ENCODE results near the gene CDRT4.
"Not testable (repeated sequence)": the region's sequence is repeated elsewhere in the genome, so short reads cannot be mapped to it uniquely, and the experiment has no call there.

Gene CDRT4

DNA sequence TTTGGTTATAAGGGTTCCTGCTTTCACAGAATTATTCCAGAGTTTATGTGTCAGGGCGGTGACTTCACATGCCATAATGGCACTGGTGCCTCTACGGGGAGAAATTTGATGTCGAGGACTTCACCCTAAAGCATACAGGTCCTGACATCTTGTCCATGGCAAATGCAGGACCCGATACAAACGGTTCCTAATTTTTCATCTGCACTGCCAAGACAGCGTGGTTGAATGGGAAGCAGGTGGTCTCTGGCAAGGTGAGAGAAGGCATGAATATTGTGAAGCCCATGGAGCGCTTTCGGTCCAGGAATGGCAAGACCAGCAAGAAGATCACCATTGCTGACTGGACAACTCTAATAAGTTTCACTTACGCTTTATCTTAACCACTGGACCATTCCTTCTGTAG, 39.6 kb upstream of the CDRT4 start:
- H4K5ac ChIP-seq (ENCODE audit: low read length): no peak overlapping the region
- no CpG with 5 or more reads among the region's 9 CpGs for WGBS (ENCODE audit: extremely low coverage, insufficient coverage, low lambda C conversion rate)
- H2BK15ac ChIP-seq (replicated peaks; ENCODE audit: low read depth): no peak overlapping the region
- no peak overlapping the region for H2AK5ac ChIP-seq (ENCODE audit: low read length)
- H3K4me1 ChIP-seq (ENCODE audit: control insufficient read depth, low read depth, low read length): peaks cover 3% of the 10 kb centered on the region
- H2BK5ac ChIP-seq (ENCODE audit: low read length): no peak overlapping the region
- H3K36me3 ChIP-seq (ENCODE audit: control insufficient read depth, insufficient read depth, low read length): no peaks in the 10 kb centered on the region
- H3K18ac ChIP-seq (ENCODE audit: low read length): no peak overlapping the region
- no peak overlapping the region for H3K4me2 ChIP-seq (ENCODE audit: low read length)
- no peaks in the 10 kb centered on the region for H3K79me2 ChIP-seq (ENCODE audit: control insufficient read depth, insufficient read depth, low read length)
- no peak overlapping the region for H4K8ac ChIP-seq (ENCODE audit: low read depth, low read length)
- no peak overlapping the region for H3K56ac ChIP-seq (ENCODE audit: low read length)
- no peak for DNase-seq
- no peaks in the 10 kb centered on the region for H3K27me3 ChIP-seq (ENCODE audit: insufficient read depth, low read length, poor library complexity)
- H3K4me3 ChIP-seq (ENCODE audit: low read length): no peak overlapping the region
- H3K23ac ChIP-seq (ENCODE audit: low read length): no peak overlapping the region
- H2BK120ac ChIP-seq (ENCODE audit: low read depth, low read length): no peak overlapping the region
- H3K4ac ChIP-seq (ENCODE audit: low read depth, low read length): no peak overlapping the region
- H3K27ac ChIP-seq (ENCODE audit: low read depth, low read length): no peak overlapping the region
- no peaks in the 10 kb centered on the region for H3K79me1 ChIP-seq (ENCODE audit: low read length)
- H3K9ac ChIP-seq (ENCODE audit: low read length): no peak overlapping the region

DNA sequence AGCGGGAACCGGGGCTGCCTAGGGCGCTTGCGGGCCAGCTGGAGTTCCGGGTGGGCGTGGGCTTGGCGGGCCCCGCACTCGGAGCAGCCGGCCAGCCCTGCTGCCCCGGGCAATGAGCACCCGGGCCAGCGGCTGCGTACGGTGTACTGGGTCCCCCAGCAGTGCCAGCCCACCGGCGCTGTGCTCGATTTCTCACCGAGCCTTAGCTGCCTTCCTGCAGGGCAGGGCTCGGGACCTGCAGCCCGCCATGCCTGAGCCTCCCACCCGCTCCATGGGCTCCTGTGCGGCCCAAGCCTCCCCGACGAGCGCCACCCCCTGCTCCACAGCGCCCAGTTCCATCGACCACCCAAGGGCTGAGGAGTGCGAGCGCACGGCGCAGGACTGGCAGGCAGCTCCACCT, 38.3 kb upstream of the CDRT4 start:
- not testable (repeated sequence) for H2BK5ac ChIP-seq (ENCODE audit: low read length); H4K8ac ChIP-seq (ENCODE audit: low read depth, low read length); H3K79me1 ChIP-seq (ENCODE audit: low read length); H4K5ac ChIP-seq (ENCODE audit: low read length); DNase-seq; H3K27ac ChIP-seq (ENCODE audit: low read depth, low read length); H3K4ac ChIP-seq (ENCODE audit: low read depth, low read length); H2BK120ac ChIP-seq (ENCODE audit: low read depth, low read length); H3K56ac ChIP-seq (ENCODE audit: low read length); H2BK15ac ChIP-seq (replicated peaks; ENCODE audit: low read depth); H3K27me3 ChIP-seq (ENCODE audit: insufficient read depth, low read length, poor library complexity); H3K4me3 ChIP-seq (ENCODE audit: low read length); H3K4me1 ChIP-seq (ENCODE audit: control insufficient read depth, low read depth, low read length); H3K23ac ChIP-seq (ENCODE audit: low read length); H2AK5ac ChIP-seq (ENCODE audit: low read length); H3K36me3 ChIP-seq (ENCODE audit: control insufficient read depth, insufficient read depth, low read length); H3K18ac ChIP-seq (ENCODE audit: low read length); H3K4me2 ChIP-seq (ENCODE audit: low read length); H3K79me2 ChIP-seq (ENCODE audit: control insufficient read depth, insufficient read depth, low read length); H3K9ac ChIP-seq (ENCODE audit: low read length)
- WGBS (ENCODE audit: extremely low coverage, insufficient coverage, low lambda C conversion rate): no CpG with 5 or more reads among the region's 32 CpGs

DNA sequence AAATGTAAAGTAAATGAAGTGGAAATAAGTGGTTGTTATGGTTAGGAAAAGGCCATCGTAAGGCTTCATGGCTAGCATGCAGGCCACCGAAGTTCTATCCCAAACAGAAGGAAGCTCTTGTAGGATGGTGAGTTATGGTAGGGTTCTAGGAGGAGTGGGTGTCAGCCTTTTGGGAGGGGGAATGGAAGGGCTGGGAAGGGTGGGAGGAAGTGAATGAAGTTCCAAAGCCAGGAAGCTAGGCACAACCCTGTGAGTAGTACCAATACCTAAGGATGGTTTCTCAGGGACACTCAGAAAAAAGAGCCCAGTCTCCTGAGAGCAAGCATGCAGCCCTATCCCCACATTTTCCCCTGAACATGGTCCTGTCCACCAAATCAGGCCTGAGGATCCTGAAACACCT, 36.3 kb upstream of the CDRT4 start:
- H3K27me3 ChIP-seq (ENCODE audit: insufficient read depth, low read length, poor library complexity): no peaks in the 10 kb centered on the region
- peaks cover 2% of the 10 kb centered on the region for H3K36me3 ChIP-seq (ENCODE audit: control insufficient read depth, insufficient read depth, low read length)
- no peak overlapping the region for H3K4me3 ChIP-seq (ENCODE audit: low read length)
- no peak overlapping the region for H3K4ac ChIP-seq (ENCODE audit: low read depth, low read length)
- no peak overlapping the region for H3K27ac ChIP-seq (ENCODE audit: low read depth, low read length)
- no peak overlapping the region for H3K9ac ChIP-seq (ENCODE audit: low read length)
- DNase-seq: no peak
- H4K8ac ChIP-seq (ENCODE audit: low read depth, low read length): no peak overlapping the region
- H2BK120ac ChIP-seq (ENCODE audit: low read depth, low read length): no peak overlapping the region
- no CpG with 5 or more reads among the region's 2 CpGs for WGBS (ENCODE audit: extremely low coverage, insufficient coverage, low lambda C conversion rate)
- no peak overlapping the region for H3K23ac ChIP-seq (ENCODE audit: low read length)
- H3K4me2 ChIP-seq (ENCODE audit: low read length): no peak overlapping the region
- no peak overlapping the region for H3K56ac ChIP-seq (ENCODE audit: low read length)
- H2AK5ac ChIP-seq (ENCODE audit: low read length): no peak overlapping the region
- H2BK15ac ChIP-seq (replicated peaks; ENCODE audit: low read depth): no peak overlapping the region
- no peak overlapping the region for H3K18ac ChIP-seq (ENCODE audit: low read length)
- H3K4me1 ChIP-seq (ENCODE audit: control insufficient read depth, low read depth, low read length): peaks cover 3% of the 10 kb centered on the region
- H4K5ac ChIP-seq (ENCODE audit: low read length): no peak overlapping the region
- no peaks in the 10 kb centered on the region for H3K79me1 ChIP-seq (ENCODE audit: low read length)
- H2BK5ac ChIP-seq (ENCODE audit: low read length): no peak overlapping the region
- H3K79me2 ChIP-seq (ENCODE audit: control insufficient read depth, insufficient read depth, low read length): no peaks in the 10 kb centered on the region

DNA sequence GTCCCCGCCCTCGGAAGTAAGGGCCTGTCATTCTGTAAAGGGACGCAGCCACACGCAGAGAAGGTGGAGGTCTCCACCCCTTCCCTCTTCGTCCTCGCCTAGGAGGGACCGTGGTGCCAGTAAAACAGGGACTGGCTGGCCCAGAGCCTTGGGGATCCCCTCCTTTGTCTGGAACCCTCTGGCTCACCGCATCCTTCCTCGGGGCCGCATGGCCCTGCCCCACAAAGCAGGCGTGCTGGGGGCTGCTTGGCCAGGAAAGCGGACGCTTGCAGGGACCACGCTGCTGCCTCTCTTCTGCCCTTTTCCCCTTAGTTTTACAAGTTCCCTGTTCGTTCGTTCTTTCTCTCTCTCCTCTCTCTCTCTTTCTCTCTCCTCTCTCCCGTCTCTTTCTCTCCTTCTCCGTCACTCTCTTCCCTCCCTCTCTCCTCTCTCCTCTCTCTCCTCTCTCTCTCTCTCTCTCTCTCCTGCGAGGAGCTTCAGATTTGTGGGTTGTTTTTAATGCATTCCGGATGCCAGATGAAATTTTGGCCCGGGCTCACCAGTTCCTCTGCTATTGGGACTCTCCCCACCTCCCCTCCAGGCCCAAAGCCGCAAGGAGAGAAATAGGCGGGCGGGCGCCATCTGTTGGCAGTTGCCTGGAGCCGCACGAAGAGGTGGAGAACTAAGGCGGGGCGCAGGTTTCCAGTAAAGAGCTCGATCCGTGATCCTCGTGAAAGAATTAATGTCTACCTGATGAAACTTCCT, 35.1 kb upstream of the CDRT4 start:
- Histone ChIP-seq H2BK5ac (ENCODE audit: low read length) (no peak overlapping the region), H3K79me1 (ENCODE audit: low read length) (no peaks in the 10 kb centered on the region), H3K9ac (ENCODE audit: low read length) (peak overlapping the region; percentile 65), H3K4me1 (ENCODE audit: control insufficient read depth, low read depth, low read length) (peaks cover 3% of the 10 kb centered on the region), H3K27ac (ENCODE audit: low read depth, low read length) (no peak overlapping the region), H3K56ac (ENCODE audit: low read length) (peak overlapping the region; percentile 80), H2BK120ac (ENCODE audit: low read depth, low read length) (no peak overlapping the region), H3K36me3 (ENCODE audit: control insufficient read depth, insufficient read depth, low read length) (peaks cover 2% of the 10 kb centered on the region), H3K79me2 (ENCODE audit: control insufficient read depth, insufficient read depth, low read length) (no peaks in the 10 kb centered on the region), H3K4ac (ENCODE audit: low read depth, low read length) (peak overlapping the region; percentile 7), H4K8ac (ENCODE audit: low read depth, low read length) (no peak overlapping the region), H2AK5ac (ENCODE audit: low read length) (no peak overlapping the region), H3K27me3 (ENCODE audit: insufficient read depth, low read length, poor library complexity) (no peaks in the 10 kb centered on the region), H3K23ac (ENCODE audit: low read length) (peak overlapping the region; percentile 89), H4K5ac (ENCODE audit: low read length) (no peak overlapping the region), H3K18ac (ENCODE audit: low read length) (peak overlapping the region; percentile 2), H2BK15ac (replicated peaks; ENCODE audit: low read depth) (no peak overlapping the region), H3K4me3 (ENCODE audit: low read length) (no peak overlapping the region), H3K4me2 (ENCODE audit: low read length) (no peak overlapping the region)
- peak; percentile 90 for DNase-seq
- WGBS (ENCODE audit: extremely low coverage, insufficient coverage, low lambda C conversion rate): 100% methylated on average over 2 of the region's 32 CpGs

DNA sequence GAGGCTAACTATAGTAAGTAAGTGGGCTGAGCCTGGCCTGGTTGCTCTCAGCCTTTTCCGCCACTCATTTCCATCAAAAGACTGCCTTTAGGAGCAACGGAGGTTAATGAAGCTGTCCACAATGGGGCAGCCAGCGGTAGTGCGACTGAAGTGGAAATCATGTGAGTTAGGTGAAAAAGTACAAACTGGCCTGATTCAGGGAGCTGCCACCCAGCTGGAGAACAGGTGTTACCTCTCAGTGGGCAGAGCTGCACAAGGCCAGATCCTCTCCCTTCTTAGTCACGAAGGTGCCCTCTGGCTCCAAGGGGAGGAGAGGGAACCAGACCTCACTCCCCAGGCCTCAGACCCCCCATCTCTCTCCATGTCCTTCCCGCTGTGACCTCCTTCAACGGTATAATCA, 34.4 kb upstream of the CDRT4 start:
- H3K4me1 ChIP-seq (ENCODE audit: control insufficient read depth, low read depth, low read length): peaks cover 3% of the 10 kb centered on the region
- H3K36me3 ChIP-seq (ENCODE audit: control insufficient read depth, insufficient read depth, low read length): peaks cover 2% of the 10 kb centered on the region
- H3K4me3 ChIP-seq (ENCODE audit: low read length): no peak overlapping the region
- H3K9ac ChIP-seq (ENCODE audit: low read length): no peak overlapping the region
- no peak overlapping the region for H4K8ac ChIP-seq (ENCODE audit: low read depth, low read length)
- no peak overlapping the region for H2BK120ac ChIP-seq (ENCODE audit: low read depth, low read length)
- H3K4ac ChIP-seq (ENCODE audit: low read depth, low read length): no peak overlapping the region
- no peaks in the 10 kb centered on the region for H3K79me2 ChIP-seq (ENCODE audit: control insufficient read depth, insufficient read depth, low read length)
- no peak overlapping the region for H3K27ac ChIP-seq (ENCODE audit: low read depth, low read length)
- no peak overlapping the region for H2BK15ac ChIP-seq (replicated peaks; ENCODE audit: low read depth)
- no peaks in the 10 kb centered on the region for H3K79me1 ChIP-seq (ENCODE audit: low read length)
- H4K5ac ChIP-seq (ENCODE audit: low read length): no peak overlapping the region
- no peak for DNase-seq
- no peak overlapping the region for H3K4me2 ChIP-seq (ENCODE audit: low read length)
- H2BK5ac ChIP-seq (ENCODE audit: low read length): no peak overlapping the region
- H3K18ac ChIP-seq (ENCODE audit: low read length): no peak overlapping the region
- no peak overlapping the region for H2AK5ac ChIP-seq (ENCODE audit: low read length)
- H3K27me3 ChIP-seq (ENCODE audit: insufficient read depth, low read length, poor library complexity): no peaks in the 10 kb centered on the region
- H3K56ac ChIP-seq (ENCODE audit: low read length): peak overlapping the region; percentile 22
- H3K23ac ChIP-seq (ENCODE audit: low read length): no peak overlapping the region
- WGBS (ENCODE audit: extremely low coverage, insufficient coverage, low lambda C conversion rate): no CpG with 5 or more reads among the region's 7 CpGs

DNA sequence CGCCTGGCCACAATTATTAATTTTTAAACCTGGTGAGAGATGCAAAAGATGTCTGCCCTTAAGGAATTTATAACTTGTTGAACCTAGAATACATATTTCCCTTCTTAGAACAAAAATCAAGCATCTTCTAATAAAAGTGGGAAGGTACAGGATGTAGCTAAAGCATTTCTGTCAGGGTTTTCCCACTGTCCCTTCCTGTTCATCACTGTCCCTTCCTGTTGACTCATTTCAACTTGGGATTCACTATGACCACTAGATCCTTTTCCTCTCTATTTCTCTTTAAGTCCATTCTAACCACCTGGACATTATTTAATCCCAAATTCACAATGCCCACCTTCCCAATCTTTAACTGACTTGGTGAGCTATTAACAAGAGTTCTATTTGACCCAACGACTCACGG, 33.9 kb upstream of the CDRT4 start:
- H3K56ac ChIP-seq (ENCODE audit: low read length): no peak overlapping the region
- H3K79me1 ChIP-seq (ENCODE audit: low read length): no peaks in the 10 kb centered on the region
- no peak overlapping the region for H3K23ac ChIP-seq (ENCODE audit: low read length)
- no peak overlapping the region for H3K4me3 ChIP-seq (ENCODE audit: low read length)
- DNase-seq: no peak
- H3K9ac ChIP-seq (ENCODE audit: low read length): no peak overlapping the region
- no peak overlapping the region for H3K4me2 ChIP-seq (ENCODE audit: low read length)
- H3K79me2 ChIP-seq (ENCODE audit: control insufficient read depth, insufficient read depth, low read length): no peaks in the 10 kb centered on the region
- H3K27me3 ChIP-seq (ENCODE audit: insufficient read depth, low read length, poor library complexity): no peaks in the 10 kb centered on the region
- H3K4me1 ChIP-seq (ENCODE audit: control insufficient read depth, low read depth, low read length): peaks cover 3% of the 10 kb centered on the region
- H2AK5ac ChIP-seq (ENCODE audit: low read length): no peak overlapping the region
- H2BK15ac ChIP-seq (replicated peaks; ENCODE audit: low read depth): no peak overlapping the region
- no peak overlapping the region for H3K18ac ChIP-seq (ENCODE audit: low read length)
- no peak overlapping the region for H4K8ac ChIP-seq (ENCODE audit: low read depth, low read length)
- no peak overlapping the region for H2BK120ac ChIP-seq (ENCODE audit: low read depth, low read length)
- WGBS (ENCODE audit: extremely low coverage, insufficient coverage, low lambda C conversion rate): no CpG with 5 or more reads among the region's 3 CpGs
- H4K5ac ChIP-seq (ENCODE audit: low read length): no peak overlapping the region
- no peak overlapping the region for H2BK5ac ChIP-seq (ENCODE audit: low read length)
- H3K4ac ChIP-seq (ENCODE audit: low read depth, low read length): no peak overlapping the region
- H3K36me3 ChIP-seq (ENCODE audit: control insufficient read depth, insufficient read depth, low read length): peaks cover 2% of the 10 kb centered on the region
- no peak overlapping the region for H3K27ac ChIP-seq (ENCODE audit: low read depth, low read length)
